ENCODE results near the gene LSAMP. TPM values are rescaled to one million over a fixed set of nuclear protein-coding genes. Genes with fewer than 3 reads are reported as not detected.

The LSAMP gene
- total and polyA plus RNA-seq, 2 of the 8 experiments (the other 6 are each of a cell fraction or from before 2014, with no cell fraction given) = 1.8 to 5.7 TPM

GRCh38 chr3:116314476-116314875 lies 130.8 kb downstream of the LSAMP start (continued):
- TF ChIP-seq POLR2AphosphoS5 (IDR thresholded peaks at IDR 0.05; ENCODE audit: low read depth, low read length) (no peak), SRF (IDR thresholded peaks at IDR 0.05; ENCODE audit: low read depth, low read length) (no peak), POLR2A (IDR thresholded peaks at IDR 0.05; ENCODE audit: control extremely low read depth in 1 of 2, low read depth in 2 of 2, low read length in 2 of 2) (no peak), MAFK (IDR thresholded peaks at IDR 0.05; ENCODE audit: low read depth, low read length) (no peak), ZNF274 (IDR thresholded peaks at IDR 0.05; ENCODE audit: borderline replicate concordance, extremely low read depth, low read length) (no peak), CTCF (IDR thresholded peaks at IDR 0.05; ENCODE audit: control extremely low read depth in 1 of 3, insufficient read depth in 1 of 3, low read depth in 1 of 3, low read length in 3 of 3) (no peak), SIN3A (conservative IDR thresholded peaks at IDR 0.05 in 1 of 2, IDR thresholded peaks at IDR 0.05 in 1 of 2; ENCODE audit: low read depth in 1 of 2, low read length in 2 of 2) (no peak)

All from H1 (cell line).